ENCODE measurements around the gene RXFP4. TPM values are rescaled to one million over a fixed set of nuclear protein-coding genes. Genes with fewer than 3 reads are reported as not detected.

Gene RXFP4
- total RNA-seq, 1 experiment from 2014 or later: not detected

- DNase-seq (ENCODE audit: low spot score): no peak
Measured at GRCh38 chr1:155960081-155960745, 18.8 kb downstream of the RXFP4 start.

GRCh38 chr1:155961937-155962336, 20.5 kb downstream of the RXFP4 start:
- peak; percentile 98 for DNase-seq (ENCODE audit: low spot score)

GRCh38 chr1:155962599-155963211, 21.3 kb downstream of the RXFP4 start:
- DNase-seq (ENCODE audit: low spot score): no peak

- no peak for DNase-seq (ENCODE audit: low spot score)
Measured at GRCh38 chr1:155964193-155964592, 22.8 kb downstream of the RXFP4 start.

GRCh38 chr1:155966135-155966534, 24.7 kb downstream of the RXFP4 start:
- no peak for DNase-seq (ENCODE audit: low spot score)

GRCh38 chr1:155966750-155967149, 25.3 kb downstream of the RXFP4 start:
- no peak for DNase-seq (ENCODE audit: low spot score)

GRCh38 chr1:155967341-155968050, 26.1 kb downstream of the RXFP4 start:
- no peak for DNase-seq (ENCODE audit: low spot score)

GRCh38 chr1:155968051-155968400, 26.6 kb downstream of the RXFP4 start:
- no peak for DNase-seq (ENCODE audit: low spot score)

GRCh38 chr1:155968670-155969069, 27.2 kb downstream of the RXFP4 start:
- DNase-seq (ENCODE audit: low spot score): no peak

- DNase-seq (ENCODE audit: low spot score): no peak
Measured at GRCh38 chr1:155969377-155969791, 27.9 kb downstream of the RXFP4 start.

GRCh38 chr1:155970531-155971167, 29.2 kb downstream of the RXFP4 start:
- no peak for DNase-seq (ENCODE audit: low spot score)

- no peak for DNase-seq (ENCODE audit: low spot score)
Measured at GRCh38 chr1:155971910-155972809, 30.7 kb downstream of the RXFP4 start.

- no peak for DNase-seq (ENCODE audit: low spot score)
Measured at GRCh38 chr1:155973723-155974122, 32.3 kb downstream of the RXFP4 start.

- no peak for DNase-seq (ENCODE audit: low spot score)
Measured at GRCh38 chr1:155974208-155975115, 33.0 kb downstream of the RXFP4 start.

GRCh38 chr1:155975375-155976061, 34.1 kb downstream of the RXFP4 start:
- DNase-seq (ENCODE audit: low spot score): no peak

GRCh38 chr1:155976062-155976912, 34.8 kb downstream of the RXFP4 start:
- peak; percentile 66 for DNase-seq (ENCODE audit: low spot score)

GRCh38 chr1:155976913-155977689, 35.7 kb downstream of the RXFP4 start:
- no peak for DNase-seq (ENCODE audit: low spot score)

- DNase-seq (ENCODE audit: low spot score): no peak
Measured at GRCh38 chr1:155977690-155978324, 36.4 kb downstream of the RXFP4 start.
